Smooth muscle cell (in vitro differentiated cells): Measurements from ENCODE around the gene KRTAP10-1. TPM values are rescaled to one million over a fixed set of nuclear protein-coding genes. Genes with fewer than 3 reads are reported as not detected.

Source experiments
- DNase-seq: peaks from one replicate; lab custom pipeline; 2025; ENCODE audit not compliant: unreplicated experiment; lab: John Stamatoyannopoulos, UW
- H2AFZ ChIP-seq: fragments of 200-600 bp; sonication (generic); 2 replicates; pipeline ENCODE4 v1.6.0; 2016; ENCODE audit warnings: antibody characterized with exemption, low read depth, mild to moderate bottlenecking
- H3F3A ChIP-seq: fragments of 200-600 bp; sonication (generic); 2 replicates; pipeline ENCODE4 v1.6.0; 2017; ENCODE audit warnings: antibody characterized with exemption, low read depth
- H3K27ac ChIP-seq: fragments of 200-600 bp; sonication (generic); 2 replicates; pipeline ENCODE4 v1.5.1; 2016; ENCODE audit warnings: low read depth, mild to moderate bottlenecking
- H3K27me3 ChIP-seq: fragments of 200-600 bp; sonication (generic); 2 replicates; pipeline ENCODE4 v1.6.1; 2016; ENCODE audit warnings: low read depth, mild to moderate bottlenecking
- H3K36me3 ChIP-seq: fragments of 200-600 bp; sonication (generic); 2 replicates; pipeline ENCODE4 v1.5.1; 2016; ENCODE audit warnings: low read depth
- H3K4me1 ChIP-seq: fragments of 200-600 bp; sonication (generic); 2 replicates; pipeline ENCODE4 v1.5.1; 2016; ENCODE audit warnings: low read depth
- H3K4me2 ChIP-seq: fragments of 200-600 bp; sonication (generic); 2 replicates; pipeline ENCODE4 v1.6.0; 2016; ENCODE audit warnings: mild to moderate bottlenecking
- H3K4me3 ChIP-seq: fragments of 200-600 bp; sonication (generic); 2 replicates; pipeline ENCODE4 v1.5.1; 2016; ENCODE audit warnings: mild to moderate bottlenecking
- H3K79me2 ChIP-seq: fragments of 200-600 bp; sonication (generic); 2 replicates; pipeline ENCODE4 v1.6.0; 2016; ENCODE audit warnings: low read depth, mild to moderate bottlenecking
- H3K9ac ChIP-seq: fragments of 200-600 bp; sonication (generic); 2 replicates; pipeline ENCODE4 v1.6.0; 2016; ENCODE audit warnings: low read depth
- H3K9me3 ChIP-seq: fragments of 200-600 bp; sonication (generic); replicated peaks from 2 replicates; pipeline ENCODE4 v1.5.1; 2016; ENCODE audit warnings: low read depth
- H4K20me1 ChIP-seq: fragments of 200-600 bp; sonication (generic); 2 replicates; pipeline ENCODE4 v1.6.0; 2016; ENCODE audit warnings: low read depth
- CTCF ChIP-seq: fragments of 200-600 bp; sonication (generic); IDR thresholded peaks from 2 replicates; pipeline ENCODE4 v1.5.1; 2017; ENCODE audit warnings: borderline replicate concordance, mild to moderate bottlenecking, antibody characterized with exemption; ENCODE audit not compliant: insufficient read depth, poor library complexity, severe bottlenecking
- WGBS: methylation state at CpG from one replicate; pipeline ENCODE4 v1.1.7; 2016; ENCODE audit warnings: low lambda C conversion rate; 5-methylcytosine and 5-hydroxymethylcytosine counted together
- polyA plus RNA-seq: library from polyadenylated mRNA; unstranded; fragments of >200 nt; fragmentation: Nextera tagmentation; extraction: Ambion mirVana; gene quantifications from 2 replicates; pipeline ENCODE4 v1.2.1, GENCODE V29; 2016
- total RNA-seq: library from RNA; depleted of rRNA; stranded (reverse); fragments of >200 nt; gene quantifications from 2 replicates; pipeline ENCODE4 v1.2.3, GENCODE V29; 2014

The KRTAP10-1 gene
- total and polyA plus RNA-seq, 2 experiments from 2014 or later, result not detected

DNA sequence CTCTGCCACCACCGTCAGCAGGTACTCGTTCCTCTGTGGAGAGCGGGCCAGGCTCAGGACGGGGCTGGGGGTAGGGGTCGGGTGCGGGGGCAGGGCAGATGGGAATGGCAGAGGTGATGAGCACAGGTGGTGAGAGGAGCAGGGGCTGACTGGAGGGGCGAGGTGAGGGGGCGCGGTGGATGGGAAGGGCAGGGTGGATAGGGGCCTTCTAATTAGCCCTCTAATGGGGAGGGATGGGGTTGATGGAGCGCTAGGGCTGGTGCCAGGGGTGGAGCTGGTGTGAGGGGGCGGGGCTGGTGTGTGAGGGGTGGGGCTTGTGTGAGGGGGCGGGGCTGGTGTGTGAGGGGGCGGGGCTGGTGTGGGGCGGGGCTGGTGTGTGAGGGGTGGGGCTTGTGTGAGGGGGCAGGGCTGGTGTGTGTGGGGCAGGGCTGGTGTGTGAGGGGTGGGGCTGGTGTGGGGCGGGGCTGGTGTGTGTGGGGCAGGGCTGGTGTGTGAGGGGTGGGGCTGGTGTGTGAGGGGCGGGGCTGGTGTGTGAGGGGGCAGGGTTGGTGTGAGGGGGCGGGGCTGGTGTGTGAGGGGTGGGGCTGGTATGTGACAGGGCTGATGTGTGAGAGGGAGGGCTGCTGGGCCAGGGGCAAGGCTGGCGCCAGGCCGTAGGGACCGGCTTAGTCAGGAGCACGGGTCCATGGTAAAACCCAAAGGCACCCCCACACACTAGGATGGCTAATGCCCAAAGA lies 5.9 kb downstream of the KRTAP10-1 start:
- 91% methylated on average over 7 of the region's 21 CpGs for WGBS

GRCh38 chr21:44533121-44533890 lies 6.7 kb downstream of the KRTAP10-1 start:
- no peak overlapping the region for H3K27ac ChIP-seq
- whole genome bisulfite sequencing, result 96% methylated on average over 34 of the region's 37 CpGs
- H3K4me3 ChIP-seq, result no peak overlapping the region
- no peaks in the 10 kb centered on the region for H3K36me3 ChIP-seq
- no peak overlapping the region for H2AFZ ChIP-seq
- no peaks in the 10 kb centered on the region for H3F3A ChIP-seq
- H4K20me1 ChIP-seq, result no peaks in the 10 kb centered on the region
- no peaks in the 10 kb centered on the region for H3K27me3 ChIP-seq
- H3K9ac ChIP-seq, result no peak overlapping the region
- H3K4me1 ChIP-seq, result no peaks in the 10 kb centered on the region
- H3K79me2 ChIP-seq, result no peaks in the 10 kb centered on the region
- DNase-seq, result no peak
- TF ChIP-seq CTCF, result no peak
- no peak overlapping the region for H3K4me2 ChIP-seq
- no peaks in the 10 kb centered on the region for H3K9me3 ChIP-seq

More for the DNA sequence above, 5.9 kb downstream of the KRTAP10-1 start:
- TF ChIP-seq CTCF, result no peak
- H3K4me1 ChIP-seq, result no peaks in the 10 kb centered on the region
- H3K27me3 ChIP-seq, result no peaks in the 10 kb centered on the region
- no peaks in the 10 kb centered on the region for H3F3A ChIP-seq
- no peak overlapping the region for H3K4me3 ChIP-seq
- DNase-seq, result no peak
- no peaks in the 10 kb centered on the region for H3K36me3 ChIP-seq
- no peaks in the 10 kb centered on the region for H3K79me2 ChIP-seq
- H3K4me2 ChIP-seq, result no peak overlapping the region
- no peaks in the 10 kb centered on the region for H4K20me1 ChIP-seq
- no peak overlapping the region for H3K27ac ChIP-seq
- H2AFZ ChIP-seq, result no peak overlapping the region
- no peak overlapping the region for H3K9ac ChIP-seq
- no peaks in the 10 kb centered on the region for H3K9me3 ChIP-seq

GRCh38 chr21:44532712-44533111 lies 7.3 kb downstream of the KRTAP10-1 start:
- WGBS, result 95% methylated on average over 16 of the region's 16 CpGs
- Histone ChIP-seq H2AFZ (no peak overlapping the region), H3K27me3 (no peaks in the 10 kb centered on the region), H3K79me2 (no peaks in the 10 kb centered on the region), H3K36me3 (no peaks in the 10 kb centered on the region), H3K4me1 (no peaks in the 10 kb centered on the region), H3K4me2 (no peak overlapping the region), H3K4me3 (no peak overlapping the region), H3K27ac (no peak overlapping the region), H3K9ac (no peak overlapping the region), H4K20me1 (no peaks in the 10 kb centered on the region), H3K9me3 (no peaks in the 10 kb centered on the region), H3F3A (no peaks in the 10 kb centered on the region)
- no peak for TF ChIP-seq CTCF
- no peak for DNase-seq
